Ascending aorta (tissue), 2 donors: ENCODE measurements around the gene B3GNT4. TPM values are rescaled to one million over a fixed set of nuclear protein-coding genes. Genes with fewer than 3 reads are reported as not detected.

Source experiments
- DNase-seq, 2 donors: peaks; one replicate each; pipeline ENCODE4 v3.0.0-alpha.2; 2019; ENCODE audit warnings: low spot score in 2 of 2
- H3K27ac ChIP-seq, 2 donors: fragments of 200-600 bp; sonication (generic); one replicate each; pipeline ENCODE4 v1.5.1; 2016 to 2017; ENCODE audit warnings: mild to moderate bottlenecking in 1 of 2
- H3K27me3 ChIP-seq: fragments of 200-600 bp; sonication (generic); one replicate; pipeline ENCODE4 v1.5.1; 2017
- H3K36me3 ChIP-seq, 2 donors: fragments of 200-600 bp; sonication (generic); one replicate each; pipeline ENCODE4 v1.5.1; 2016
- H3K4me1 ChIP-seq, 2 donors: fragments of 200-600 bp; sonication (generic); one replicate each; pipeline ENCODE4 v1.5.1; 2016 to 2017; ENCODE audit warnings: mild to moderate bottlenecking in 1 of 2
- H3K4me3 ChIP-seq, 2 donors: fragments of 200-600 bp; sonication (generic); one replicate each; pipeline ENCODE4 v1.5.1; 2016 to 2017; ENCODE audit warnings: mild to moderate bottlenecking in 1 of 2
- H3K9me3 ChIP-seq, 2 donors: fragments of 200-600 bp; sonication (generic); one replicate each; pipeline ENCODE4 v1.5.1; 2016
- CTCF ChIP-seq, 3 experiments: fragments of 200-600 bp in 2 of 3; fragments of 450-650 bp in 1 of 3; sonication (generic) in 2 of 3; IDR thresholded peaks; one replicate each; pipeline ENCODE4 v1.5.1; 2016 to 2019; ENCODE audit warnings: antibody characterized with exemption in 3 of 3, mild to moderate bottlenecking in 1 of 3, moderate library complexity in 1 of 3
- intact Hi-C: fragments of 100-400 bp; cut with DNase I; formaldehyde crosslinking; loops from one replicate; pipeline ENCODE4 v1.15.1; 2023
- total RNA-seq: library from RNA; depleted of rRNA; stranded (reverse); fragments of >200 nt; gene quantifications from one replicate; pipeline ENCODE4 v1.1.0, GENCODE V29; 2016

The B3GNT4 gene
- total RNA-seq, 1 donor from 2014 or later, result not detected

DNA sequence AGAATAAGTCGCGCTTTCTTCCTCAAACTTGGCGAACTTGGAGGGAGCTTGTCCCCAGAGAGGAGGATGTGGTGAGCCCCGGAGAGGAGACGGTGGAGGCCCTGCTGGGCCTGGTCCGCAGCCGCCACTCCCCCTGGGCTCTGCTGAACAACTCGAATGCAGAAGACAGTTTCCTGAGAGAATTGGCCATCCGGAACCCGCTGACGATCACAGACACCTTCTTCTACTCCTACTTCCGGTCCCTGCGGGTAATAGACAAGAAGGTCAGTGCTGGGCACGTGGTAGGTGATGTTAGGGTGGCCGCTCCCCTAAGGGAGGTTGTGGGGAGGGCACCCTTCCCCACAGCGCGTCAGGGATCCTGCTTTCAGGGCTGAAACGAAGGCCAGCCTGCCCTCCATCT, 19.0 kb upstream of the B3GNT4 start:
- intact Hi-C loops, result no loop called here

GRCh38 chr12:122185079-122185478, 18.4 kb upstream of the B3GNT4 start:
- peaks cover 0 to 2% of the 10 kb centered on the region in 2 donors for H3K4me1 ChIP-seq
- H3K27ac ChIP-seq, result no peak overlapping the region
- intact Hi-C loops, result no loop called here
- DNase-seq, result no peak
- H3K36me3 ChIP-seq, result no peaks in the 10 kb centered on the region
- no peaks in the 10 kb centered on the region for H3K27me3 ChIP-seq
- no peaks in the 10 kb centered on the region for H3K9me3 ChIP-seq
- no peak for TF ChIP-seq CTCF (IDR thresholded peaks at IDR 0.05)
- H3K4me3 ChIP-seq, result no peak overlapping the region

More for the DNA sequence above, 19.0 kb upstream of the B3GNT4 start:
- Histone ChIP-seq H3K27me3 (no peaks in the 10 kb centered on the region), H3K27ac (no peak overlapping the region), H3K4me3 (no peak overlapping the region), H3K4me1 (peaks cover 0 to 2% of the 10 kb centered on the region in 2 donors), H3K9me3 (no peaks in the 10 kb centered on the region), H3K36me3 (no peaks in the 10 kb centered on the region)
- no peak for TF ChIP-seq CTCF (IDR thresholded peaks at IDR 0.05)
- DNase-seq, result no peak

DNA sequence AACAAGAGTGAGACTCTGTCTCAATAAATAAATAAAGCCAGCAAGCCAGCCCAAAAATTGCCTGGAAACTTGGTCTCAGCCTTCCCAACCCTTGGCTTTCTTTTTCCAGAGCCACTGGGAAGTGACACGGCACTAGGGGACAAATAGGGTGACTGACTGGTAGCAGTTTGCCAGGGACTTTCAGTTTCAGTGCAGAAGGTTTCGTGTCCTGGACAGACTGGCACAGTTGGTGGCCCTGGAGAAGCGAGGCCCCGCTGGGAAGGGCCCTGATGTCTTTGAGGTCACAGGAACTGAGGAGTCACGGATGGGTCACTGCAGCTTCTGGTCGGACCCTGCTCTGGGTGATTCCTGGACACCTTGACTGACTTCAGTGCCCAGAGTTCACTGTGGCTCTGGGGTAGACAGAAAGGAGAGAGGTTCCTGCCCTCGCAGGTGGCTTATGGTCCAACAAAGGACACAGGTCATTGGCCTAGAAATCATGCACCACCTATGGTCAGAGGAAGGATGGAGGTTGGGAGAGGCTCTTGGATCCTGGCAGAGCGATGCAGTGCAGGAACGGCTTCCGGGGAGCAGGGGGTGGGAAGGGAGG, 17.9 kb upstream of the B3GNT4 start:
- H3K27ac ChIP-seq, result no peak overlapping the region
- H3K9me3 ChIP-seq, result no peaks in the 10 kb centered on the region
- intact Hi-C loops, result no loop called here
- H3K27me3 ChIP-seq, result no peaks in the 10 kb centered on the region
- DNase-seq, result no peak
- TF ChIP-seq CTCF (IDR thresholded peaks at IDR 0.05), result no peak
- no peaks in the 10 kb centered on the region for H3K36me3 ChIP-seq
- peaks cover 0 to 2% of the 10 kb centered on the region in 2 donors for H3K4me1 ChIP-seq
- H3K4me3 ChIP-seq, result no peak overlapping the region

DNA sequence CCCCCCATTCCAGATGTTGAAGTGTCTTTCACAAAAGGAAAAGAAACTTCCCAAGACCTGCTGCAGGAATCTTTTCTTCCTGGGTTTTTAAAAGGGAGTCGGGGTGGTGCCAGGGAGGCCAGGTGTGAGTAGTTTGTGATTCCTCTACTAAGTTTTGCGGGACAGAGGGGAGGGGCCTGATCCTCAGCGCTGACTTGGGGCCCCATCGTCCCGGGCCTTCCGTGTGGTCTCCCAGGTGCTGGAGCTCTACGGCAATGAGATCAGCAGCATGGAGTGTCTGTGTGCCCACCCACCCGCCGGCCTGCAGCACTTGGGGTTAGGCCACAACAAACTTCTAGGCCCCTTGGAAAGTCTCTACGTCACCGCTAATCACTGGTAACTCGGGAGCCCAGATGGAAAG, 16.0 kb upstream of the B3GNT4 start:
- DNase-seq, result no peak
- no peak overlapping the region for H3K4me3 ChIP-seq
- peaks cover 0 to 2% of the 10 kb centered on the region in 2 donors for H3K4me1 ChIP-seq
- H3K27ac ChIP-seq, result no peak overlapping the region
- no peaks in the 10 kb centered on the region for H3K9me3 ChIP-seq
- no peak for TF ChIP-seq CTCF (IDR thresholded peaks at IDR 0.05)
- H3K36me3 ChIP-seq, result no peaks in the 10 kb centered on the region
- intact Hi-C loops, result no loop called here
- H3K27me3 ChIP-seq, result no peaks in the 10 kb centered on the region

- Histone ChIP-seq H3K4me3 (no peak overlapping the region), H3K9me3 (no peaks in the 10 kb centered on the region), H3K27ac (no peak overlapping the region), H3K36me3 (no peaks in the 10 kb centered on the region), H3K27me3 (no peaks in the 10 kb centered on the region), H3K4me1 (no peaks in the 10 kb centered on the region)
- intact Hi-C loops, result no loop called here
- no peak for TF ChIP-seq CTCF (IDR thresholded peaks at IDR 0.05)
- DNase-seq, result no peak
These were observed 13.7 kb upstream of the B3GNT4 start for GRCh38 chr12:122189626-122190475.
